ENCODE measurements around the gene USP6NL. TPM values are rescaled to one million over a fixed set of nuclear protein-coding genes. Genes with fewer than 3 reads are reported as not detected.

USP6NL gene
- total RNA-seq, 1 donor from 2014 or later = 39.9 TPM

- Histone ChIP-seq H4K20me1 (ENCODE audit: low read depth) (peaks cover 95% of the 10 kb centered on the region), H3K9ac (no peak overlapping the region), H3K4me2 (peak overlapping the region; percentile 53), H3K36me3 (peaks cover 9% of the 10 kb centered on the region), H3K4me3 (no peak overlapping the region), H3K79me2 (ENCODE audit: low read depth) (peaks cover 100% of the 10 kb centered on the region), H3K27me3 (no peaks in the 10 kb centered on the region), H3K27ac (no peak overlapping the region), H3F3A (ENCODE audit: low read depth) (peaks cover 9% of the 10 kb centered on the region), H2AFZ (replicated peaks) (no peak overlapping the region), H3K9me3 (ENCODE audit: low read depth) (no peaks in the 10 kb centered on the region), H3K4me1 (peaks cover 22% of the 10 kb centered on the region)
- DNase-seq (ENCODE audit: low spot score) = no peak
- H3K4me1 Mint-ChIP-seq = peaks cover 16% of the 10 kb centered on the region
- peaks cover 18% of the 10 kb centered on the region for H3K9me3 Mint-ChIP-seq
- no peak overlapping the region for H3K4me3 Mint-ChIP-seq
- no peaks in the 10 kb centered on the region for H3K27me3 Mint-ChIP-seq (ENCODE audit: insufficient read depth, low read depth)
- no peak overlapping the region for H3K27ac Mint-ChIP-seq
- H3K36me3 Mint-ChIP-seq = peaks cover 28% of the 10 kb centered on the region
- TF ChIP-seq EZH2 (IDR thresholded peaks at IDR 0.05) = no peak
- TF ChIP-seq, protein P1, sequence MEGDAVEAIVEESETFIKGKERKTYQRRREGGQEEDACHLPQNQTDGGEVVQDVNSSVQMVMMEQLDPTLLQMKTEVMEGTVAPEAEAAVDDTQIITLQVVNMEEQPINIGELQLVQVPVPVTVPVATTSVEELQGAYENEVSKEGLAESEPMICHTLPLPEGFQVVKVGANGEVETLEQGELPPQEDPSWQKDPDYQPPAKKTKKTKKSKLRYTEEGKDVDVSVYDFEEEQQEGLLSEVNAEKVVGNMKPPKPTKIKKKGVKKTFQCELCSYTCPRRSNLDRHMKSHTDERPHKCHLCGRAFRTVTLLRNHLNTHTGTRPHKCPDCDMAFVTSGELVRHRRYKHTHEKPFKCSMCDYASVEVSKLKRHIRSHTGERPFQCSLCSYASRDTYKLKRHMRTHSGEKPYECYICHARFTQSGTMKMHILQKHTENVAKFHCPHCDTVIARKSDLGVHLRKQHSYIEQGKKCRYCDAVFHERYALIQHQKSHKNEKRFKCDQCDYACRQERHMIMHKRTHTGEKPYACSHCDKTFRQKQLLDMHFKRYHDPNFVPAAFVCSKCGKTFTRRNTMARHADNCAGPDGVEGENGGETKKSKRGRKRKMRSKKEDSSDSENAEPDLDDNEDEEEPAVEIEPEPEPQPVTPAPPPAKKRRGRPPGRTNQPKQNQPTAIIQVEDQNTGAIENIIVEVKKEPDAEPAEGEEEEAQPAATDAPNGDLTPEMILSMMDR (IDR thresholded peaks at IDR 0.05) = no peak
- peak; percentile 43 for TF ChIP-seq EZH2phosphoT487 (IDR thresholded peaks at IDR 0.05)
Measured at GRCh38 chr10:11602919-11603523, 8.4 kb downstream of the USP6NL start.

DNA sequence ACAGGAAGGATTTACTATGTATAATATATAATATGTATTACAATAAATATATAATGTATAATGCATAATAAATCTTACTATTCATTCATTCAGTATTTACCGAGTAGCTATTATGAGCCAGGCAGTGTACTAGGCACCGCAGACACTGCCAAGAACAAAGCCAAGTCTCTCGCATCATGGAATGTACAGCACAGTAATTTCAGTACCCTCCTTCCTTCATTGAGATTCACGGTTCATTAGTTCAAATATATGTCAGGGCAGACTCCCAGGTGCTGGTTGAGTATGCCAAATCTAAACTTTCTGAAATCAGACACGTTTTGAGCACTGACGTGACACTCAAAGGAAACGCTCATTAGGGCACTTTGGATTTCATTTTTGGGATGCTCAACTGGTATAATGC lies 9.1 kb downstream of the USP6NL start:
- peak overlapping the region; percentile 53 for H3K4me2 ChIP-seq
- TF ChIP-seq EZH2phosphoT487 (IDR thresholded peaks at IDR 0.05) = peak; percentile 9
- TF ChIP-seq, protein P1 (IDR thresholded peaks at IDR 0.05) = no peak
- no peak for TF ChIP-seq EZH2 (IDR thresholded peaks at IDR 0.05)
- peaks cover 16% of the 10 kb centered on the region for H3K4me1 Mint-ChIP-seq

GRCh38 chr10:11601670-11602069 lies 9.8 kb downstream of the USP6NL start:
- H3K9me3 ChIP-seq (ENCODE audit: low read depth) = no peaks in the 10 kb centered on the region
- no peak for DNase-seq (ENCODE audit: low spot score)
- no peak overlapping the region for H3K4me3 ChIP-seq
- H3K79me2 ChIP-seq (ENCODE audit: low read depth) = peaks cover 100% of the 10 kb centered on the region
- H3K4me2 ChIP-seq = no peak overlapping the region
- H3K36me3 Mint-ChIP-seq = peaks cover 35% of the 10 kb centered on the region
- peaks cover 9% of the 10 kb centered on the region for H3F3A ChIP-seq (ENCODE audit: low read depth)
- peaks cover 9% of the 10 kb centered on the region for H3K36me3 ChIP-seq
- peaks cover 13% of the 10 kb centered on the region for H3K9me3 Mint-ChIP-seq
- H3K9ac ChIP-seq = no peak overlapping the region
- no peak overlapping the region for H3K27ac Mint-ChIP-seq
- H3K4me1 Mint-ChIP-seq = peaks cover 19% of the 10 kb centered on the region
- H2AFZ ChIP-seq (replicated peaks) = no peak overlapping the region
- H3K27me3 Mint-ChIP-seq (ENCODE audit: insufficient read depth, low read depth) = no peaks in the 10 kb centered on the region
- no peak overlapping the region for H3K27ac ChIP-seq
- TF ChIP-seq EZH2phosphoT487 (IDR thresholded peaks at IDR 0.05) (no peak), EZH2 (IDR thresholded peaks at IDR 0.05) (no peak)
- TF ChIP-seq, protein P1 (IDR thresholded peaks at IDR 0.05) = no peak
- H4K20me1 ChIP-seq (ENCODE audit: low read depth) = peaks cover 89% of the 10 kb centered on the region
- H3K4me3 Mint-ChIP-seq = no peak overlapping the region
- peaks cover 22% of the 10 kb centered on the region for H3K4me1 ChIP-seq
- no peaks in the 10 kb centered on the region for H3K27me3 ChIP-seq

More for the DNA sequence above, 9.1 kb downstream of the USP6NL start:
- Mint-ChIP-seq H3K27me3 (ENCODE audit: insufficient read depth, low read depth) (no peaks in the 10 kb centered on the region), H3K36me3 (peaks cover 31% of the 10 kb centered on the region), H3K9me3 (peaks cover 18% of the 10 kb centered on the region), H3K27ac (no peak overlapping the region), H3K4me3 (no peak overlapping the region)
- Histone ChIP-seq H3K27me3 (no peaks in the 10 kb centered on the region), H3K79me2 (ENCODE audit: low read depth) (peaks cover 100% of the 10 kb centered on the region), H3K36me3 (peaks cover 9% of the 10 kb centered on the region), H3F3A (ENCODE audit: low read depth) (peaks cover 9% of the 10 kb centered on the region), H3K27ac (no peak overlapping the region), H3K4me3 (no peak overlapping the region), H4K20me1 (ENCODE audit: low read depth) (peaks cover 94% of the 10 kb centered on the region), H3K9ac (no peak overlapping the region), H3K9me3 (ENCODE audit: low read depth) (no peaks in the 10 kb centered on the region), H3K4me1 (peaks cover 22% of the 10 kb centered on the region), H2AFZ (replicated peaks) (no peak overlapping the region)
- no peak for DNase-seq (ENCODE audit: low spot score)
